NCI-H187 treated with DMSO at 0.1 percent for 48 hours (cell line): ENCODE results near the gene TBATA.

Experiments used
- DNase-seq: peaks from one replicate; lab custom pipeline; 2025; lab: John Stamatoyannopoulos, UW

TBATA gene

GRCh38 chr10:70742537-70743429 lies 42.4 kb downstream of the TBATA start:
- DNase-seq, result no peak

GRCh38 chr10:70740406-70741288 lies 44.5 kb downstream of the TBATA start:
- DNase-seq, result no peak

- no peak for DNase-seq
Observed at GRCh38 chr10:70738761-70739121, 46.4 kb downstream of the TBATA start.

GRCh38 chr10:70738006-70738760 lies 47.0 kb downstream of the TBATA start:
- DNase-seq, result no peak

- no peak for DNase-seq
Observed at GRCh38 chr10:70737250-70737649, 47.9 kb downstream of the TBATA start.

- no peak for DNase-seq
Observed at GRCh38 chr10:70736525-70736924, 48.7 kb downstream of the TBATA start.

- no peak for DNase-seq
Observed at GRCh38 chr10:70735161-70735560, 50.0 kb downstream of the TBATA start.

GRCh38 chr10:70733051-70733450 lies 52.1 kb downstream of the TBATA start:
- no peak for DNase-seq

GRCh38 chr10:70732569-70732968 lies 52.6 kb downstream of the TBATA start:
- DNase-seq, result no peak

GRCh38 chr10:70730955-70731354 lies 54.2 kb downstream of the TBATA start:
- DNase-seq, result no peak

- peak; percentile 72 for DNase-seq
Observed at GRCh38 chr10:70729763-70730357, 55.3 kb downstream of the TBATA start.

GRCh38 chr10:70728328-70728727 lies 56.8 kb downstream of the TBATA start:
- no peak for DNase-seq

GRCh38 chr10:70726909-70727495 lies 58.2 kb downstream of the TBATA start:
- DNase-seq, result no peak

GRCh38 chr10:70723771-70724170 lies 61.4 kb downstream of the TBATA start:
- no peak for DNase-seq

GRCh38 chr10:70722820-70723424 lies 62.3 kb downstream of the TBATA start:
- no peak for DNase-seq
